ENCODE data around the gene IP6K3. TPM values are rescaled to one million over a fixed set of nuclear protein-coding genes. Genes with fewer than 3 reads are reported as not detected.

IP6K3 gene
- polyA plus RNA-seq, 3 donors, result not detected

- H3K9me3 Mint-ChIP-seq, result peaks cover 0 to 2% (median 0%) of the 10 kb centered on the region in 7 donors
- no peak overlapping the region for H3K27ac Mint-ChIP-seq
- TF ChIP-seq CTCF (IDR thresholded peaks at IDR 0.05), result no peak
- H3K27me3 Mint-ChIP-seq (ENCODE audit: low read depth in 3 of 3), result peaks cover 0 to 2% (median 0%) of the 10 kb centered on the region in 3 donors
- no peak for DNase-seq
- H2AFZ ChIP-seq (ENCODE audit: insufficient read depth, low read depth, low read length, poor library complexity, severe bottlenecking), result no peak overlapping the region
- H3K4me2 ChIP-seq (replicated peaks; ENCODE audit: extremely low read depth, low read length, poor library complexity, severe bottlenecking), result no peak overlapping the region
- peaks cover 3 to 7% of the 10 kb centered on the region in 2 donors for H3K4me1 ChIP-seq (ENCODE audit: control insufficient read depth in 1 of 2, insufficient read depth in 2 of 2, low read length in 2 of 2)
- peaks cover 17 to 48% of the 10 kb centered on the region in 2 donors for H3K36me3 Mint-ChIP-seq
- 98% methylated on average over 16 of the region's 20 CpGs for WGBS (ENCODE audit: insufficient coverage)
- H3K4me1 Mint-ChIP-seq, result peaks cover 9% of the 10 kb centered on the region
- no peaks in the 10 kb centered on the region for H4K20me1 ChIP-seq (ENCODE audit: insufficient read depth, low read length)
- no peaks in the 10 kb centered on the region for H3K79me2 ChIP-seq (ENCODE audit: insufficient read depth, low read length)
- H3K36me3 ChIP-seq (replicated peaks in 1 of 2; ENCODE audit: control insufficient read depth in 1 of 2, insufficient read depth in 2 of 2, low read length in 2 of 2), result no peaks in the 10 kb centered on the region
- H3K4me3 Mint-ChIP-seq, result no peak overlapping the region
- no peak overlapping the region for H3K27ac ChIP-seq (ENCODE audit: low read depth in 1 of 2, low read length in 2 of 2)
- H3K4me3 ChIP-seq (replicated peaks in 1 of 3; ENCODE audit: low read depth in 2 of 3, low read length in 3 of 3), result no peak overlapping the region
- H3K27me3 ChIP-seq (ENCODE audit: control insufficient read depth in 2 of 2, insufficient read depth in 2 of 2, low read length in 2 of 2), result no peaks in the 10 kb centered on the region
- no peaks in the 10 kb centered on the region for H3K9me3 ChIP-seq (replicated peaks in 1 of 2; ENCODE audit: control insufficient read depth in 1 of 2, insufficient read depth in 1 of 2, low read length in 2 of 2)
- H3K9ac ChIP-seq (ENCODE audit: insufficient read depth, low read length, poor library complexity, severe bottlenecking), result no peak overlapping the region
- intact Hi-C loops (cut with micrococcal nuclease), result no loop called here
Observed at GRCh38 chr6:33688006-33688405, 58.7 kb downstream of the IP6K3 start.

GRCh38 chr6:33686981-33687975, 59.4 kb downstream of the IP6K3 start:
- H3K27me3 Mint-ChIP-seq (ENCODE audit: low read depth in 3 of 3), result peaks cover 0 to 2% (median 0%) of the 10 kb centered on the region in 3 donors
- H3K36me3 Mint-ChIP-seq, result peaks cover 14 to 51% of the 10 kb centered on the region in 2 donors

More at GRCh38 chr6:33686981-33687975, 59.4 kb downstream of the IP6K3 start:
- over 99% methylated on average over 18 of the region's 27 CpGs for WGBS (ENCODE audit: insufficient coverage)
- H3K79me2 ChIP-seq (ENCODE audit: insufficient read depth, low read length), result no peaks in the 10 kb centered on the region
- H3K36me3 ChIP-seq (replicated peaks in 1 of 2; ENCODE audit: control insufficient read depth in 1 of 2, insufficient read depth in 2 of 2, low read length in 2 of 2), result no peaks in the 10 kb centered on the region
- H3K9ac ChIP-seq (ENCODE audit: insufficient read depth, low read length, poor library complexity, severe bottlenecking), result no peak overlapping the region
- no peaks in the 10 kb centered on the region for H4K20me1 ChIP-seq (ENCODE audit: insufficient read depth, low read length)
- no peak overlapping the region for H3K27ac ChIP-seq (ENCODE audit: low read depth in 1 of 2, low read length in 2 of 2)
- H2AFZ ChIP-seq (ENCODE audit: insufficient read depth, low read depth, low read length, poor library complexity, severe bottlenecking), result no peak overlapping the region
- H3K27me3 ChIP-seq (ENCODE audit: control insufficient read depth in 2 of 2, insufficient read depth in 2 of 2, low read length in 2 of 2), result no peaks in the 10 kb centered on the region
- intact Hi-C loops (cut with micrococcal nuclease), result no loop called here
- H3K4me3 Mint-ChIP-seq, result no peak overlapping the region
- H3K4me3 ChIP-seq (replicated peaks in 1 of 3; ENCODE audit: low read depth in 2 of 3, low read length in 3 of 3), result no peak overlapping the region
- no peak overlapping the region for H3K4me2 ChIP-seq (replicated peaks; ENCODE audit: extremely low read depth, low read length, poor library complexity, severe bottlenecking)
- H3K9me3 Mint-ChIP-seq, result peaks cover 0 to 2% (median 0%) of the 10 kb centered on the region in 7 donors
- H3K9me3 ChIP-seq (replicated peaks in 1 of 2; ENCODE audit: control insufficient read depth in 1 of 2, insufficient read depth in 1 of 2, low read length in 2 of 2), result no peaks in the 10 kb centered on the region
- no peak for DNase-seq
- H3K4me1 Mint-ChIP-seq, result peaks cover 1% of the 10 kb centered on the region
- H3K4me1 ChIP-seq (ENCODE audit: control insufficient read depth in 1 of 2, insufficient read depth in 2 of 2, low read length in 2 of 2), result no peaks in the 10 kb centered on the region
- TF ChIP-seq CTCF (IDR thresholded peaks at IDR 0.05), result no peak
- H3K27ac Mint-ChIP-seq, result no peak overlapping the region

All from CD14-positive monocyte (primary cell).